HepG2 (cell line): Measurements from ENCODE around the gene FNDC3B. TPM values are rescaled to one million over a fixed set of nuclear protein-coding genes. Genes with fewer than 3 reads are reported as not detected.
A peak's percentile ranks its signal among the peaks of the same experiment; 100 is the strongest.

Experiments
- ATAC-seq: fragments of 200-7000 bp; cut with Tn5 transposase; 3 replicates; pipeline ENCODE4 v1.9.1; 2020; ENCODE audit warnings: mild to moderate bottlenecking, moderate library complexity
- BruUV-seq: library from RNA; stranded (reverse); fragments of 400-500 nt; replicated peaks from 2 replicates; lab custom pipeline; 2021; lab: Mats Ljungman, UMichigan
- CTCF ChIA-PET: fragments of 300-600 bp; formaldehyde crosslinking; extraction: SDS; loops from one replicate; lab custom pipeline; 2021; ENCODE audit warnings: low total read pairs, inconsistent platforms, low intra/inter-chr PET ratio; lab: Yijun Ruan, JAX
- POLR2A ChIA-PET: fragments of 350-600 bp; sonication (Branson Sonifier 250); formaldehyde crosslinking; loops from one replicate; lab custom pipeline; 2020; ENCODE audit warnings: antibody characterized with exemption, inconsistent platforms; lab: Yijun Ruan, JAX
- DNase-seq: peaks from one replicate; pipeline ENCODE4 v3.0.0-alpha.2; 2015; ENCODE audit warnings: low spot score
- FAIRE-seq: peaks from 3 replicates; lab custom pipeline; 2011; peaks lifted over from hg19 to GRCh38; lab: Jason Lieb, UNC
- H2AFZ ChIP-seq: one replicate; pipeline ENCODE4 v1.6.1; 2011; ENCODE audit warnings: low read length, inconsistent platforms
- H3K27ac ChIP-seq: fragments of 300-600 bp; 3 replicates; pipeline ENCODE4 v1.8.0; 2011; ENCODE audit warnings: mixed run types, mild to moderate bottlenecking, mixed read lengths, low read length, inconsistent platforms; ENCODE audit not compliant: insufficient read depth; ENCODE audit errors: extremely low read length
- H3K27me3 ChIP-seq, 2 experiments: fragments of 200-600 bp in 1 of 2; 2 replicates in 1 of 2; 3 replicates in 1 of 2; pipeline versions ENCODE4 v1.6.0 to v1.8.0; 2011; ENCODE audit warnings: low read length in 2 of 2, mild to moderate bottlenecking in 2 of 2, moderate library complexity in 2 of 2, inconsistent platforms in 1 of 2; ENCODE audit not compliant: insufficient read depth in 2 of 2, control insufficient read depth in 1 of 2
- H3K36me3 ChIP-seq, 2 experiments: fragments of 200-600 bp in 1 of 2; replicated peaks in 1 of 2; 2 replicates in 1 of 2; 3 replicates in 1 of 2; pipeline versions ENCODE4 v1.5.1 to v1.8.0; 2011; ENCODE audit warnings: low read length in 2 of 2, inconsistent platforms in 1 of 2; ENCODE audit not compliant: insufficient read depth in 2 of 2, control insufficient read depth in 1 of 2
- H3K4me1 ChIP-seq: 2 replicates; pipeline ENCODE4 v1.5.1; 2012; ENCODE audit warnings: low read length, inconsistent platforms; ENCODE audit not compliant: insufficient read depth
- H3K4me2 ChIP-seq: 2 replicates; pipeline ENCODE4 v1.6.0; 2011; ENCODE audit warnings: low read depth, low read length, inconsistent platforms
- H3K4me3 ChIP-seq, 3 experiments: fragments of 200-600 bp in 1 of 3; sonication (generic), shearing (Covaris generic) in 1 of 3; replicated peaks in 1 of 3; 2 replicates each; pipeline ENCODE4 v1.5.1; 2011 to 2016; ENCODE audit warnings: low read length in 3 of 3, inconsistent platforms in 2 of 3, low read depth in 2 of 3, mild to moderate bottlenecking in 2 of 3, control low read depth in 1 of 3, mixed read lengths in 1 of 3; ENCODE audit not compliant: insufficient read depth in 1 of 3
- H3K79me2 ChIP-seq: one replicate; pipeline ENCODE4 v1.6.1; 2011; ENCODE audit warnings: low read length, inconsistent platforms; ENCODE audit not compliant: insufficient read depth
- H3K9ac ChIP-seq: 2 replicates; pipeline ENCODE4 v1.6.0; 2011; ENCODE audit warnings: mild to moderate bottlenecking, low read depth, low read length, inconsistent platforms; ENCODE audit not compliant: insufficient read depth
- H3K9me3 ChIP-seq: 2 replicates; pipeline ENCODE4 v1.5.1; 2012; ENCODE audit warnings: mild to moderate bottlenecking, low read length
- H4K20me1 ChIP-seq: 2 replicates; pipeline ENCODE4 v1.6.0; 2011; ENCODE audit warnings: inconsistent platforms, mild to moderate bottlenecking, low read length, moderate library complexity; ENCODE audit not compliant: insufficient read depth
- AGO2 ChIP-seq: fragments of 200-400 bp; formaldehyde crosslinking; optimal IDR thresholded peaks from 2 replicates; pipeline ENCODE3; 2017; ENCODE audit warnings: mild to moderate bottlenecking, low read depth, low read length, moderate library complexity
- KLF16 ChIP-seq, 2 experiments: sonication (generic) in 1 of 2; formaldehyde crosslinking in 1 of 2; IDR thresholded peaks; 2 replicates each; pipeline versions ENCODE4 v1.6.1 to v1.8.0; 2016 to 2023; ENCODE audit warnings: missing genetic modification reagents in 2 of 2, missing compliant biosample characterization in 1 of 2
- RBM22 ChIP-seq: fragments of 200-400 bp; formaldehyde crosslinking; optimal IDR thresholded peaks from 2 replicates; pipeline ENCODE3; 2017; ENCODE audit warnings: mild to moderate bottlenecking, low read length, moderate library complexity
- ZNF746 ChIP-seq: sonication (generic); formaldehyde crosslinking; IDR thresholded peaks from 2 replicates; pipeline ENCODE4 v1.8.0; 2022; ENCODE audit warnings: mild to moderate bottlenecking, missing genetic modification reagents
- WGBS: methylation state at CpG from one replicate; pipeline ENCODE4 v1.1.6; 2017; ENCODE audit warnings: low lambda C conversion rate; 5-methylcytosine and 5-hydroxymethylcytosine counted together
- in situ Hi-C: cut with HindIII; loops from 2 replicates; pipeline ENCODE4 v1.10.0; 2017; ENCODE audit warnings: low pct_unique_long_range_greater_than_20kb; ENCODE audit not compliant: extremely low pct_ligation_motif_present
- intact Hi-C: fragments of 100-400 bp; cut with micrococcal nuclease; formaldehyde crosslinking; loops from one replicate; pipeline ENCODE4 v1.10.0; 2022; ENCODE audit not compliant: unreplicated experiment
- polyA plus RNA-seq, 8 experiments: library from polyadenylated mRNA; depleted of rRNA in 3 of 8; stranded (reverse) in 7 of 8; unstranded in 1 of 8; fragments of >200 nt; fragmentation: Illumina TruSeq in 4 of 8; extraction: Trizol in 4 of 8; gene quantifications; 2 replicates each; pipeline versions ENCODE4 v1.2.1 to v1.2.3, GENCODE V29; 2011 to 2016; ENCODE audit warnings: low read depth in 4 of 8, missing spikeins in 1 of 8, mixed read lengths in 1 of 8; ENCODE audit not compliant: insufficient read depth in 1 of 8
- total RNA-seq, 5 experiments: library from RNA; depleted of rRNA; stranded (reverse); fragments of >200 nt; fragmentation: Illumina TruSeq; extraction: Trizol; gene quantifications; 2 replicates each; pipeline ENCODE4 v1.2.3, GENCODE V29; 2016; ENCODE audit warnings: low read depth in 1 of 5

FNDC3B gene
- total and polyA plus RNA-seq, 2 of the 13 experiments (the other 11 are each of a cell fraction or from before 2014, with no cell fraction given) = 74.8 to 103 TPM

DNA sequence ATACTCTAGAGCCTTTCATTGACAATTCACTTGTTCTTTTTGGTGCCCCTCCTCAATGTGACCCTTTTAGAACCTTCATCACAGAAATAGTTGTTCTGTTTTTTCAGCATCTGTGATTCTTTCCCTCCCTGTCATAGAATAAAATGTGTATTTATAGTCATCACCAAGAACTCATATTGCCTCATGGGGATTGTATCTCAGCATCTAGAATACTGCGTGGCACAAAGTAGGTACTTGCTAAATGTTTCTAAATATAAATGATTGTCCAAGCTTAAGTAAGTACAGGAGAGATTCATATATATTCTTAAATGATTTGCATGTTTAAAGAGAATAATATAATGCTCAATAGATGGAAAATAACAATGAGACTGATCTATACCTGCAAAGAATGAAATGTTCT, 190.1 kb downstream of the FNDC3B start:
- Histone ChIP-seq H3K27me3 (no peaks in the 10 kb centered on the region), H3K4me3 (no peak overlapping the region), H2AFZ (no peak overlapping the region), H3K4me1 (peaks cover 37% of the 10 kb centered on the region), H3K9ac (no peak overlapping the region), H3K4me2 (no peak overlapping the region), H3K27ac (no peak overlapping the region), H3K79me2 (peaks cover 92% of the 10 kb centered on the region), H4K20me1 (peaks cover 95% of the 10 kb centered on the region), H3K9me3 (no peaks in the 10 kb centered on the region), H3K36me3 (peaks cover 19 to 76% of the 10 kb centered on the region in 2 experiments)
- ChIA-PET CTCF (no interaction called here), POLR2A (no interaction called here)
- ATAC-seq (no peak), FAIRE-seq (no peak), DNase-seq (no peak)
- TF ChIP-seq AGO2 (peak; percentile 7), KLF16 (CRISPR knock-in tag; IDR thresholded peaks at IDR 0.05) (no peak)
- intact Hi-C loops = no loop called here
- in situ Hi-C loops = no loop called here
- 100% methylated on average over 1 of the region's 1 CpG for WGBS
- no TSS peak for BruUV-seq

DNA sequence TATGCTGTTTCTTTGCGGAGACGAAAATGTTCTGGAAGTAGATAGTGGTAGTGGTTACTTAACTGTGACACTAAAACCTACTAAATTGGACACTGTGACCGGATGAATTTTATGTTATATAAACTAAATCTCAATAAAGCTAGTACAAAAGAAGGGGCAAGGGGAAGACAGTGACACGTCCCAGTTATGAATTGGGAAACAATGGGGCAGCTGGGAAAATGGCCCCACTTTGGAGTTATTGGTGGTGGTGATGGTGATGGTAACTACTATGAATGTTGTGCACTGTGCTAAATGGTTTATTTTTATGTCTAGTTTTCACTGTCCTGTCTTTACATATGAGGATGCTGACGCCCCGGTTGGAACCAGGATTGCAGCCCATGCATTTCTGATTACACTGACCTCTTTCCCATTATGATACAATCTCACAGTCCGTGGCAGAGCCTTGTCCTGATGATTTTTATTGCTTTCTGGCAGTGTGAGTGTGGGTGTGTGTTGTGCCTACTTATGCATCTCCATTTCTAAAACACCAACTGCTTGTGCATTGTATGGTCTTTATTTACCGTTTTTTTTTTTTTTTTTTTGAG, 192.0 kb downstream of the FNDC3B start:
- ATAC-seq (no peak; the same call in 2 of the 3 replicates), FAIRE-seq (no peak)
- peak; percentile 97 for TF ChIP-seq RBM22
- peak; percentile 70 for TF ChIP-seq AGO2
- TF ChIP-seq ZNF746 = no peak
- TF ChIP-seq, all 625 proteins: peak for 2
- no peaks in the 10 kb centered on the region for H3K27me3 ChIP-seq
- POLR2A ChIA-PET = no interaction called here
- no peak overlapping the region for H3K27ac ChIP-seq
- H2AFZ ChIP-seq = no peak overlapping the region
- DNase-seq = no peak
- in situ Hi-C loops = no loop called here
- CTCF ChIA-PET = no interaction called here
- intact Hi-C loops = no loop called here
- no peak overlapping the region for H3K4me2 ChIP-seq
- peaks cover 18 to 74% of the 10 kb centered on the region in 2 experiments for H3K36me3 ChIP-seq
- no peak overlapping the region for H3K9ac ChIP-seq
- BruUV-seq = no TSS peak
- H4K20me1 ChIP-seq = peaks cover 97% of the 10 kb centered on the region
- H3K4me1 ChIP-seq = peaks cover 37% of the 10 kb centered on the region; the same call in 1 of the 2 replicates
- H3K4me3 ChIP-seq = no peak overlapping the region
- H3K79me2 ChIP-seq = peaks cover 96% of the 10 kb centered on the region
- 90% methylated on average over 8 of the region's 8 CpGs for WGBS
- H3K9me3 ChIP-seq = no peaks in the 10 kb centered on the region
